ENCODE results near the gene OR2H1.
"Not testable (repeated sequence)": the region's sequence is repeated elsewhere in the genome, so short reads cannot be mapped to it uniquely, and the experiment has no call there.

DNA sequence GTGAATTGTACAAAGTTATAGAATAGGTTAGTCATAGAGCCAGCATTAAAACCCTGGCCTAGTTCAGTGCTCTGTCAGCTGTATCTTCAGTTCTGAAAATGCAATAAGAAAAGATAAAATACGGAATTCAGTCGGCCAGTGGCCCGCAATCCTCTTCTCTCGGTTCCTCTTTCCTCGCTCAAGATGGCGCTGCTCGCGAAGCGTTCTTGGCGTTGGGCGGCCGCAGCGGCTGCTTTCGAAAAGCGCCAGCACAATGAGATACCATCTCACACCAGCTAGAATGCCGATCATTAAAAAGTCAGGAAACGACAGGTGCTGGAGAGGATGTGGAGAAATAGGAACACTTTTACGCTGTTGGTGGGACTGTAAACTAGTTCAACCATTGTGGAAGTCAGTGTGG lies 20.2 kb upstream of the OR2H1 start:
- not testable (repeated sequence) for TF ChIP-seq POLR2AphosphoS5, POLR2A (IDR thresholded peaks at IDR 0.05)
- TF ChIP-seq, protein P1, sequence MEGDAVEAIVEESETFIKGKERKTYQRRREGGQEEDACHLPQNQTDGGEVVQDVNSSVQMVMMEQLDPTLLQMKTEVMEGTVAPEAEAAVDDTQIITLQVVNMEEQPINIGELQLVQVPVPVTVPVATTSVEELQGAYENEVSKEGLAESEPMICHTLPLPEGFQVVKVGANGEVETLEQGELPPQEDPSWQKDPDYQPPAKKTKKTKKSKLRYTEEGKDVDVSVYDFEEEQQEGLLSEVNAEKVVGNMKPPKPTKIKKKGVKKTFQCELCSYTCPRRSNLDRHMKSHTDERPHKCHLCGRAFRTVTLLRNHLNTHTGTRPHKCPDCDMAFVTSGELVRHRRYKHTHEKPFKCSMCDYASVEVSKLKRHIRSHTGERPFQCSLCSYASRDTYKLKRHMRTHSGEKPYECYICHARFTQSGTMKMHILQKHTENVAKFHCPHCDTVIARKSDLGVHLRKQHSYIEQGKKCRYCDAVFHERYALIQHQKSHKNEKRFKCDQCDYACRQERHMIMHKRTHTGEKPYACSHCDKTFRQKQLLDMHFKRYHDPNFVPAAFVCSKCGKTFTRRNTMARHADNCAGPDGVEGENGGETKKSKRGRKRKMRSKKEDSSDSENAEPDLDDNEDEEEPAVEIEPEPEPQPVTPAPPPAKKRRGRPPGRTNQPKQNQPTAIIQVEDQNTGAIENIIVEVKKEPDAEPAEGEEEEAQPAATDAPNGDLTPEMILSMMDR (IDR thresholded peaks at IDR 0.05 in 8 of 11, conservative IDR thresholded peaks at IDR 0.05 in 3 of 11), result not testable (repeated sequence)

All from spleen (tissue), 7 donors.